H1 (cell line): ENCODE measurements around the gene INPP5A. TPM values are rescaled to one million over a fixed set of nuclear protein-coding genes. Genes with fewer than 3 reads are reported as not detected.

Experiments
- ASH2L ChIP-seq: fragments of 200-600, 300-600 bp; sonication (generic); IDR thresholded peaks from one replicate; pipeline ENCODE4 v1.7.1; 2017; ENCODE audit warnings: low read length
- CHD7 ChIP-seq: fragments of 300-600 bp; sonication (generic); IDR thresholded peaks from 2 replicates; pipeline ENCODE4 v1.7.1; 2012; ENCODE audit warnings: low read length, moderate library complexity, mild to moderate bottlenecking, inconsistent platforms; ENCODE audit not compliant: insufficient replicate concordance
- JUND ChIP-seq: IDR thresholded peaks from 2 replicates; pipeline ENCODE4 v1.6.1; 2011; ENCODE audit warnings: mild to moderate bottlenecking, improper control_type of control experiment, low read length
- POLR2A ChIP-seq, 2 experiments: IDR thresholded peaks; 1 replicate in 1 of 2; 2 replicates in 1 of 2; pipeline ENCODE4 v1.6.1; 2011; ENCODE audit warnings: low read depth in 2 of 2, low read length in 2 of 2, mild to moderate bottlenecking in 2 of 2; ENCODE audit errors: control extremely low read depth in 1 of 2
- polyA plus RNA-seq, 7 experiments: library from polyadenylated mRNA; depleted of rRNA in 3 of 7; stranded (reverse) in 5 of 7; unstranded in 2 of 7; fragments of >200 nt in 5 of 7; fragments of 200-250 nt in 2 of 7; gene quantifications; 1 replicate in 5 of 7; 2 replicates in 1 of 7; 4 replicates in 1 of 7; pipeline versions ENCODE4 v1.2.1 to v1.2.3, GENCODE V29; 2011 to 2013; ENCODE audit warnings: missing spikeins in 2 of 7, mixed read lengths in 2 of 7
- total RNA-seq: library from RNA; stranded (reverse); fragmentation: NEBNext Ultra II Directional; extraction: Animal tissue kit (Norgen Biotek cat#: 25700); gene quantifications from 2 replicates; pipeline ENCODE4 v1.2.1, GENCODE V29; 2021

INPP5A gene
- total and polyA plus RNA-seq, 2 of the 8 experiments (the other 6 are each of a cell fraction or from before 2014, with no cell fraction given) = 19.7 to 27.5 TPM

DNA sequence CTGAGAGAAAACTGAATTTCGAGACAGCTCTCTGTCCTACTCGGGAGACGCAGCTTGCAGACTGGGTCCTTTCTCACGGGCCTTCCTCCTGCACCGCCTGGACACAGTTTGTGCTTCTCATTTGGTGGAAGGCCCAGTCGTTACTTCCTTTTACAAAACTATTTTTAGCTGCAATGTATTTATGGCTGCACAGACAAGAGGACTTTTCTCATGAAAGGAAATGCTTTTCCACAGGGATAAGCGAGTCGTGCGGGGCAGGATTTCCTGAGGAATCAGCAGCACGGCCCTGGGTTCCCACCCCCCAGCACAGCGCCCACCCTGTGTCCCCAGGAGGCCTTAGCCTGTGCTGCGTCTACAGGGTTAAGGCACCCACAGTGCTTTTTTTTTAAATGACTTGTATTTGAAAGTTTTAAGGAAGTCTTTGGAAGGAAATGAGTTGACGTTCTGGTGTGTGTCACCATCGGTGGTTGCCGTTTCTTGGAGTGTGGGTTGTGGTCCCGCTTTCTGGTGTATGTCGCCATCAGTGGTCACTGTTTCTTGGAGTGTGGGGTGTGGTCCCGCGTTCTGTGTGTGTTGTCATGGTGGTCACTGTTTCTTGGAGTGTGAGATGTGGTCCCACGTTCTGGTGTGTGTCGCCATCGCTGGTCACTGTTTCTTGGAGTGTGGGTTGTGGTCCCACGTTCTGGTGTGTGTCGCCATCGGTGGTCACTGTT, 50.9 kb downstream of the INPP5A start (continued):
- TF ChIP-seq CHD7 (no peak), JUND (no peak), ASH2L (no peak), POLR2A (IDR thresholded peaks at IDR 0.05; ENCODE audit: control extremely low read depth in 1 of 2, low read depth in 2 of 2, low read length in 2 of 2) (no peak)
